ENCODE measurements around the gene CD93.

Gene CD93

GRCh38 chr20:23037017-23037481 lies 49.1 kb downstream of the CD93 start:
- H3K4me3 ChIP-seq (ENCODE audit: low read depth, low read length): no peak overlapping the region
- no peak for DNase-seq (ENCODE audit: low read depth)
- TF ChIP-seq, protein P1, sequence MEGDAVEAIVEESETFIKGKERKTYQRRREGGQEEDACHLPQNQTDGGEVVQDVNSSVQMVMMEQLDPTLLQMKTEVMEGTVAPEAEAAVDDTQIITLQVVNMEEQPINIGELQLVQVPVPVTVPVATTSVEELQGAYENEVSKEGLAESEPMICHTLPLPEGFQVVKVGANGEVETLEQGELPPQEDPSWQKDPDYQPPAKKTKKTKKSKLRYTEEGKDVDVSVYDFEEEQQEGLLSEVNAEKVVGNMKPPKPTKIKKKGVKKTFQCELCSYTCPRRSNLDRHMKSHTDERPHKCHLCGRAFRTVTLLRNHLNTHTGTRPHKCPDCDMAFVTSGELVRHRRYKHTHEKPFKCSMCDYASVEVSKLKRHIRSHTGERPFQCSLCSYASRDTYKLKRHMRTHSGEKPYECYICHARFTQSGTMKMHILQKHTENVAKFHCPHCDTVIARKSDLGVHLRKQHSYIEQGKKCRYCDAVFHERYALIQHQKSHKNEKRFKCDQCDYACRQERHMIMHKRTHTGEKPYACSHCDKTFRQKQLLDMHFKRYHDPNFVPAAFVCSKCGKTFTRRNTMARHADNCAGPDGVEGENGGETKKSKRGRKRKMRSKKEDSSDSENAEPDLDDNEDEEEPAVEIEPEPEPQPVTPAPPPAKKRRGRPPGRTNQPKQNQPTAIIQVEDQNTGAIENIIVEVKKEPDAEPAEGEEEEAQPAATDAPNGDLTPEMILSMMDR (conservative IDR thresholded peaks at IDR 0.05; ENCODE audit: low read depth, low read length): no peak

GRCh38 chr20:23036371-23036770 lies 49.8 kb downstream of the CD93 start:
- H3K4me3 ChIP-seq (ENCODE audit: low read depth, low read length): no peak overlapping the region
- no peak for DNase-seq (ENCODE audit: low read depth)
- TF ChIP-seq, protein P1 (conservative IDR thresholded peaks at IDR 0.05; ENCODE audit: low read depth, low read length): no peak

GRCh38 chr20:23035731-23036130 lies 50.4 kb downstream of the CD93 start:
- no peak overlapping the region for H3K4me3 ChIP-seq (ENCODE audit: low read depth, low read length)
- TF ChIP-seq, protein P1 (conservative IDR thresholded peaks at IDR 0.05; ENCODE audit: low read depth, low read length): no peak
- DNase-seq (ENCODE audit: low read depth): no peak

GRCh38 chr20:23034721-23035671 lies 51.1 kb downstream of the CD93 start, which contains the start of gene SSTR4:
TSS of gene SSTR4 (plus strand) at chr20:23035312. CDS start at chr20:23035484, 172 bp downstream.
- no peak for DNase-seq (ENCODE audit: low read depth)

DNA sequence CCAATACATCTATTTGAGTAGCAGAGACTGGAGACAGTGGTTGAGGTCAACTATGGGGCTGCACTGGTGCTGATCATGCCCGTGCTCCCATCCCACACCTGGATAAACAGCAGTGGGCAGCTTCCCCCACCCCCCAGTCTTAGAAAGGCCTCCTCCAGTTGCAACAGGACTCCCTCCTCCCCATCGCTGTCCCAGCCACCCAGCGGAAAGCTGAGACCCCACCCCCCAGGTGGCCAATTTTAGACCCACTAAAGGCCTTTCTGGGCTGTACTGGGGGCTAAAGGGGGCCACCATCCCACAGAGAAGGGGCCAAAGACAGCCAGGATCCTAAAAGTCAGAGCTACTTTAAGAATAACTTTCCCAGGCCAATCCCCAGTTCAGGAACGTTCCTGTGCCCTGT lies 52.2 kb downstream of the CD93 start:
- TF ChIP-seq, protein P1 (conservative IDR thresholded peaks at IDR 0.05; ENCODE audit: low read depth, low read length): no peak
- DNase-seq (ENCODE audit: low read depth): no peak
- no peak overlapping the region for H3K4me3 ChIP-seq (ENCODE audit: low read depth, low read length)

More at GRCh38 chr20:23034721-23035671, 51.1 kb downstream of the CD93 start, which contains the start of gene SSTR4:
- TF ChIP-seq, protein P1 (conservative IDR thresholded peaks at IDR 0.05; ENCODE audit: low read depth, low read length): no peak
- no peak within 1 kb of the TSS for H3K4me3 ChIP-seq (ENCODE audit: low read depth, low read length)

DNA sequence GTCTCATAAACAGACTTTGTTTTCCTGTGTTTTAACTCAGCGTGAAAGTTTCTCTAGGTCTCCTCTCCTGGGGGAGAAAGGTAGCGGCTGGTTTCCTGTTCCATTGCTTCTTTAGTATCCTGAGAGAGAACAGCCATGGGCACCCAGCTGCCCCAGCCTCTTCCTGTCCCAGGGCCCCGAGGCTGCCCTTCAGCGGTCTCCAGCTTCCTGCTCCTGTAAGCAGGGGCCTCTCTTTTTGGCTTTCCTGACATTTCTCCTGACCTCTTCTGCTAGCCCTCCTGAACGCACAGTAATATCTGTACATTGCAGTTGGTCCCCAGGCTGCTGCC lies 53.4 kb downstream of the CD93 start:
- no peak for DNase-seq (ENCODE audit: low read depth)
- no peak overlapping the region for H3K4me3 ChIP-seq (ENCODE audit: low read depth, low read length)
- TF ChIP-seq, protein P1 (conservative IDR thresholded peaks at IDR 0.05; ENCODE audit: low read depth, low read length): no peak

All from choroid plexus epithelial cell (primary cell).